Measurements from ENCODE around the gene CMKLR1. TPM values are rescaled to one million over a fixed set of nuclear protein-coding genes. Genes with fewer than 3 reads are reported as not detected.

Gene CMKLR1
- total RNA-seq, 1 experiment from 2014 or later: not detected

DNA sequence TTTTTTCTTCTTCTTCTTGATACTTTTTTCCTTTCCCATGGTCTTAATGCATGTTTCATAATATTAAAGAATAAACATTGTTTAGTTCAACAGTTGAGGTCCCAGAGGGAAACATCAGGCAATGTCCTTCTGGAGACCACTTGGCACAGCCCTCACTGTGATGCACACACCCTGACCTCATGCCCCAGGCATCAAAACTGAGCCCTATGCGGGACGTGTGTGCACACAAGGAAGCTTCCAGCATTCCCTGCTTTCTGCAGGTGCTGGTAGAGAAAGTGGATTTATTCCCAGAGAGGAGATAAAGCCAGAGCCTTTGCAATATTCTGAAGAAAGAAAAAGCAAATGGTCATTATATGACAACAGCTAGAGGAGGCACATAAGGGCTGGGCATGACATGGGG is 16.0 kb upstream of the CMKLR1 start:
- Histone ChIP-seq H3K4me3 (no peak overlapping the region), H3K36me3 (no peaks in the 10 kb centered on the region), H3K27me3 (replicated peaks) (no peaks in the 10 kb centered on the region), H3K27ac (no peak overlapping the region), H3K4me1 (replicated peaks) (no peaks in the 10 kb centered on the region), H3K9me3 (replicated peaks) (no peaks in the 10 kb centered on the region)
- DNase-seq (ENCODE audit: low read depth in 1 of 2, low spot score in 2 of 2): no peak

DNA sequence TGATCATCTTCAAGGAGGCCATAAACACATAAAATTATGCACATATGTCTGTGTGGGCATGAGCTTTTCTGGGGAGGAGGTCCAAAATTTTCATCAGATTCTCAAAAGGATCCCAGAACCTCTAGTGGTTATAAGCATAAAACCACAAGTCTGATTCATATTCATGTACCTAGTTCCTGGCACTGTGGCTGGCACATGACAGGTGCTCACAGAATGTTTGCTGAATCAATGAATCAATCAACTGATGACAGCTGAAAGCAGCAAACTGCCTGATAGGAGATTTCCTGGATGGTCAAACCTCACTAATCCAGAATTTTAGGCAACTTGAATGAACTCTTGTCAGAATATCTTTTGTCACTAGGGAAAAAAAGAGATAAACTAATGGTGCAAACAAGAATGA is 13.5 kb upstream of the CMKLR1 start:
- Histone ChIP-seq H3K9me3 (replicated peaks) (no peaks in the 10 kb centered on the region), H3K27ac (no peak overlapping the region), H3K4me1 (replicated peaks) (no peaks in the 10 kb centered on the region), H3K36me3 (no peaks in the 10 kb centered on the region), H3K27me3 (replicated peaks) (no peaks in the 10 kb centered on the region), H3K4me3 (no peak overlapping the region)
- DNase-seq (ENCODE audit: low read depth in 1 of 2, low spot score in 2 of 2): no peak

DNA sequence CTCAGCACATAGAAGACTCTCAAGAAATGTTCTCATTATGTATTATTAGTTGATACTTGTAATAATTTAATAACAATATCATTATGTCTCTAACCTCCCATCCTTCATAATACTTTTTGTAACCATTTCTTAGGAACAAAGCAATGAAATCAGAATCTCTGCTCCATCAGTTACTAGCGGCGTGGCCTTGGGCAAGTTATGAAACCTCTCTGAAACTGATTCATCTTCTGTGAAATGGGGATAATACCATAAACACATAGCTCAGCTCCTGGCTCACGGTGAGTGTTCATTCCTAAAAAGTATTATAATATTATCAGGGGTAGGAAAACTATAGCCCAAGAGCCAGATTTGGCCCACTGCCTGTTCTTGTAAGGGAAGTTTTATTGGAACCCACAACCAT is 11.4 kb upstream of the CMKLR1 start:
- Histone ChIP-seq H3K27me3 (replicated peaks) (no peaks in the 10 kb centered on the region), H3K4me3 (no peak overlapping the region), H3K4me1 (replicated peaks) (no peaks in the 10 kb centered on the region), H3K27ac (no peak overlapping the region), H3K9me3 (replicated peaks) (no peaks in the 10 kb centered on the region), H3K36me3 (no peaks in the 10 kb centered on the region)
- DNase-seq (ENCODE audit: low read depth in 1 of 2, low spot score in 2 of 2): no peak

DNA sequence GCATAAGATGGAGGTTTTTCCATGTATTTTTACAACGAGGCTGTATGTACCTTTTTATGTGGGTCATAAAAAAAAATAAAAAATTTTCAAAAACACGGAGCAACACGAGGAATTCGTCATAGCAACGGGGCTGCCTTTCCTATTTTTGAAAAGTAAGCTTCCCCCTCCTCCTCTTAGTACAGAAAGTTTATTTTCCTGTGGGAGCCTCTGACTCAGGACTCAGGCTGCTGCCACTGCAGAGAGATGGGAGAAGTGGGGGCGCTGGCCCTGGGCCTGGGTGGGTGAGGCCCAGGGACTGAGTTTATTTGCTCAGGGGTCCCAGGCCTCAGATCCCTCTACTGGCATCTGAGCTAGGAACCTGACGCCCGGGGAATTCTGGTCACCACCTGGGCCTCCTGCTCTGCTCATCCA is 10.2 kb upstream of the CMKLR1 start:
- DNase-seq (ENCODE audit: low read depth in 1 of 2, low spot score in 2 of 2): no peak
- Histone ChIP-seq H3K4me3 (no peak overlapping the region), H3K27ac (no peak overlapping the region)

DNA sequence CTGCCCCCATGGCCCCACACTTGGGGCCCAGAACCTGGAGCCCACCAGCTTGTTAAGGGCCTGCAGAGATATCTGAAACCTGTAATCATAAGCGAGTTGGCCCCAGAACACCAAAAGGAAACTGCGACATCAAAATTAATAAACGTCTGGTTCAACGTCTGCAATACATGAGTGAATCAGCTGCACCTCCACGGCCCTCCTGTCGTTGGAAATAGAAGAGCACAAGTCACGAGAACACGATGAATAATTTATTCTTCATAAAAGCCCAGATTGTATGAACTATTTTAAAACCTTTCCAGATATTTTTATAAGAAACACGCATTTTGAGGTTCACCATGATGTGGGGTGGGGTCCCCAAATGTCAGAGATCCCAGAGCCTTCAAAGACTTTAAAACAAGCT is 9.7 kb upstream of the CMKLR1 start:
- no peaks in the 10 kb centered on the region for H3K36me3 ChIP-seq
- H3K4me3 ChIP-seq: no peak overlapping the region

More for the DNA sequence above, 10.2 kb upstream of the CMKLR1 start:
- Histone ChIP-seq H3K9me3 (replicated peaks) (no peaks in the 10 kb centered on the region), H3K27me3 (replicated peaks) (no peaks in the 10 kb centered on the region), H3K36me3 (no peaks in the 10 kb centered on the region), H3K4me1 (replicated peaks) (no peaks in the 10 kb centered on the region)

DNA sequence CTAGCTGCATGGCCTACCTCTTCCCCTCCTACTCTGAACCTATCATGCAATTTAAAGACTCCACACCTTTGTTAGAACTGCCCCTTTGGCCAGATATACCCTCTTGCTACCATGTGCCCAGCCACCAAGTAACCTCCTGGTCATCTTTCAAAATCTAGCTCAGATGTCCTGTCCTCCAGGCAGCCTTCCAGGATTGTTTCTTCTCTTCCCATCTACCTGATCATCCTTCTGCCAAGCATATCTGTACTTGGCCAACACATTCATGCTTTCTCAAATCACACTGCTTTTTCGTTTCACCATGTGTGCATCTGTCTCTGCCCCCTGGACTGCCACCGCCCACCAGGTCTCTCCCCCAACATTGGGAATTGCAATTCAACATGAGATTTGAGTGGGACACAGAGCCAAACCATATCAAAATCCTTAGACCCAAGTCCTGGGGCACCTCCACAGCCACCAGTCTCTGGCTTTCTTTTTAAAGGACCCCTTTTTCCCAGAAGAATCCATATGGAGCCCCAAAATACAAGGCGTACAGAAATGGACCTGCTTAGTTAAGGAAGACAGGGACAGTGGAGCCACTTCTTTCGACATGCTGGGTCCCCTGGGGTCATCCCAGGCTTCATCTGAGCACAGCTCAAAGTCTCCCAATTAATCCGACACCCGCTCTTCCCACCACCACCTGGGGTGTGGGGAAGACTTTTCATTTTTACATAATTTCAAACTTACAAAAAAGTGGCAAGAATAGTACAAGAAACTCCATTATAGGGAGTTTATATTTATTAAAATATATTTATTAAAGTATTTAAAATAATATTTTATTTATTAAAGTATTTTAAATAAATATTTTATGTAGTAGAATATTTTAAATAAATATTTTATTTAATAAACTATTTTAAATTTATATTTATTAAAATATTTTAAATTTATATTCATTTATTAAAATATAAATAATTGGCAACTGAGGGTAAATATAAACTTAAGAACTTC is 7.9 kb upstream of the CMKLR1 start:
- Histone ChIP-seq H3K9me3 (replicated peaks) (no peaks in the 10 kb centered on the region), H3K27me3 (replicated peaks) (no peaks in the 10 kb centered on the region), H3K4me3 (no peak overlapping the region), H3K36me3 (no peaks in the 10 kb centered on the region), H3K4me1 (replicated peaks) (no peaks in the 10 kb centered on the region), H3K27ac (no peak overlapping the region)
- DNase-seq (ENCODE audit: low read depth in 1 of 2, low spot score in 2 of 2): no peak

More for the DNA sequence above, 9.7 kb upstream of the CMKLR1 start:
- DNase-seq (ENCODE audit: low read depth in 1 of 2, low spot score in 2 of 2): no peak
- Histone ChIP-seq H3K27me3 (replicated peaks) (no peaks in the 10 kb centered on the region), H3K9me3 (replicated peaks) (no peaks in the 10 kb centered on the region), H3K4me1 (replicated peaks) (no peaks in the 10 kb centered on the region), H3K27ac (no peak overlapping the region)

DNA sequence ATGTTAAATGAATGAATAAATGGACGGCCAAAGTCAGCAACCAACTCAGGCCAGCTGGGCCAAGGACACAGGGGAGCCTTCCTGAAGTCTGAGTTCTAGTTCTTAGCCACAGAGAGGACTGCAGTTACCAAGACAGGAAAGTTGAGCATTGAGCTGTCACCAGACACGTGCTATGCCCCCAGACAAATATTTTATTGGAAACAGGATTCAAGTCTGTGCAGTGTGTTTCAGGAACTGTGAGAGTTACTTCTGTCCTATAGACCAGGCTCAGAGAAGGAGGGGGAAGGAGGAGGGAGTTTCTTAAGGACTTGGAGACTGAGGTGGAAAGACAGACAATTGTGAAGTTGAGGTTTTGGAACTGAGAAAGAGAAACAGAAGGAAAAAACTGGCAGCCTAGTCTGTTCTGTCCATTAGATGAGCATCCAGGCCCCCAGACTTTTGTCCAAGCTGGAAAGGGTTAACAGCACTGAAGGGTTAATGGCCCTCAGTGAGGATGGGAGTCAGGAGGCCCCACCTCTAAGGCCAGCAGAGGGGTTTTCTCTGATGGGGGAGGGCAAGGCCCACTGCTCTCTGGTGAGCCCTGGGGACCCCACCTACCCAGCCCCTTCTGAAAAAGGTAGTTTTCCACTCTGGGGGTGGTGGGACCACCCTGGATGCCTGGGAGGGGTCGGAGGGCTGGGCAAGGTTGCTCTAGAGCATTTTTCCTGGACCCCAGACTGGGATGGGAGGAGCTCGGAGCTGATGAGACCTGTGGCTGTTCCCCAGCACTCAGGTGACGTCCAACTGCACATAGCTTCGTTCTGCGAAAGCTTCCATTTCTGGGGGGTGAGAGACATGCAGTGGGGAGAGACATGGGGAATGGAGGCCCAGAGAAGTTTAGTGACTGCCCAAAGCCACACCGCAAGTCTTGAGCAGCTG is 6.9 kb upstream of the CMKLR1 start:
- DNase-seq (ENCODE audit: low read depth in 1 of 2, low spot score in 2 of 2): no peak
- no peaks in the 10 kb centered on the region for H3K4me1 ChIP-seq (replicated peaks)
- H3K36me3 ChIP-seq: no peaks in the 10 kb centered on the region
- no peak overlapping the region for H3K4me3 ChIP-seq
- H3K27ac ChIP-seq: no peak overlapping the region
- H3K27me3 ChIP-seq (replicated peaks): no peaks in the 10 kb centered on the region
- no peaks in the 10 kb centered on the region for H3K9me3 ChIP-seq (replicated peaks)

DNA sequence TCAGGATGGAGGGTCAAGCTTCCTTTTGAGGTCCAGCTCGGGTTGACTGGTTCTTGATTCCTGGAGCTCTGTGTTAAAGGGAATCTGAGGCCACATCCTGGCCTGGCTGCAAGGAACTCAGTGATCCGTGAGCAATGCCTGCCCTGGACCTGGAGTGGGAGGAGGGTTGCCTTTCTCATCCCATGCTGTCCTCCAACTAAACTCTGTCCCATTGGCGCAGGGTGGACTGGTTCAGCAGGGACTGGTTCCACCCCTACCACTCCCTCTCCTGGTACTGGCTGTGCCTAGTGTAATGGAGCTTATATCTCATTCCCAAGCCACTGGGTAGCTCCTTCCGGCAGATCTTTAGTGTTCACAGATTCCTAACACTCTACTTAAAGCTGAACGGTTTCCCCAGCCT is 3.9 kb upstream of the CMKLR1 start:
- Histone ChIP-seq H3K4me3 (no peak overlapping the region), H3K27me3 (replicated peaks) (peaks cover 9% of the 10 kb centered on the region), H3K27ac (no peak overlapping the region), H3K9me3 (replicated peaks) (no peaks in the 10 kb centered on the region), H3K36me3 (no peaks in the 10 kb centered on the region), H3K4me1 (replicated peaks) (no peaks in the 10 kb centered on the region)
- DNase-seq (ENCODE audit: low read depth in 1 of 2, low spot score in 2 of 2): no peak

DNA sequence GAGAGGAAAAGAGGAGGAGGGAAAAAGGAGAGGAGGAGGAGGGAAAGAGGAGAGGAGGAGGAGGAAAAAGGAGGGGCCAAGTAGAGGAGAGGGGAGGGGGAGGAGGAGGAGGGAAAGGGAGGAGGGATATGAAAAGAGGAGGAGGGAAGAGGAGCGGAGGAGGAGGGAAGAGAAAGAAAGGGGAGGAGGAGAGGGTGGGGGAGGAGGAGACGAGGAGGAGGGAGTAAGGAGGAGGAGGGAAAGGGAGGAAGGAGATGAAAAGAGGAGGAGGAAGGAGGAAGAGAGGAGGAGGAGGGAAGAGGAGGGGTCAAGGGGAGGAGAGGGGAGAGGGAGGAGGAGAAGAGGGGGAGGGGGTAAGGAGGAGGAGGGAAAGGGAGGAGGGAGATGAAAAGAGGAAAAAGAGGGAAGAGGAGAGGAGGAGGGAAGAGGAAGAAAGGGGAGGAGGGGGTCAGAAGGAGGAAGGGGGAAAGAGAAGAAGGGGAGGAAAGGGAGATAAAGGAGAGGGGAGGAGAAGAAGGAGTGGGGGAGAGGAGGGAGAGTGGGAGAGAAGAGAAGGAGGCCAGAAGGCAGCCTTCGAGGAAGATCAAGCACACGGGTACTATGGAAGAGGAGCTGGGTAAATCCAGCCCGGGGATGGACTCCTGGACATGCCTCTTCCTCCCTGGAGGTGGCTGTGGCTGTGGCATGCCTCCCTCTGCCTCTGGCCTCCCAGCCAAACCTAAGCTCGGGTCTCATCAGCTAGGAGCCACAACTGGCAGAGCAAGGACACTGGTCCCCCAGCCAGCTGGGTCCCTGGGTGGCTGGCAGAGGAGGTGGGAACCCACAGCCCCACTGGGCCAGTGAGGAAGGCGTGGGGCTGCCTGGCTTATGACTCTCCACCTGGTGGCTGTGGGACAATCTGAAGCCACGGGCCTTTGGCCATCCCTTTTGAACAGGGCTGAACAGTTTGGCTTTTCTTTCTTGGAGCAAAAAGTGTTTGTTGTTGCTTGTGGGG is 3.0 kb upstream of the CMKLR1 start:
- Histone ChIP-seq H3K27me3 (replicated peaks) (peaks cover 9% of the 10 kb centered on the region), H3K4me3 (no peak overlapping the region), H3K36me3 (no peaks in the 10 kb centered on the region), H3K9me3 (replicated peaks) (no peaks in the 10 kb centered on the region), H3K4me1 (replicated peaks) (no peaks in the 10 kb centered on the region), H3K27ac (no peak overlapping the region)
- DNase-seq (ENCODE audit: low read depth in 1 of 2, low spot score in 2 of 2): no peak

DNA sequence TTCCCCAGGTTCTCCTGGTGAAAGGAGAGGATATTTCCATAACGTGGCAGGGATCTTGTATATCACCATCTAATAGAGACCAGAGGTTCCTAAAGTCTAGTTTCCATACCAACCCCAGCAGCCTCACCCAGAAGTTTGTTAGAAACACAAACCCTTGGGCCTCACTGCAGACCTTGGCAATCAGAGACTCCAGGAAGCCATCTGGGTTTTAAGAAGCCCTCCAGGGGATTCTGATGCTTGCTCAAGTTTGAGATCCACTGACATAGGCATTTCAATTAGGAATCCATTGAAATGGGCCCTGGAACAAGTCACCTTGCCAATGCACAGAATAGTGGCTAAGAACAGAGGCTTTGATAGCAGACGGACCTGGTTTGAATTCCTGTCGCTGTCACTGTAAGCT is 2.2 kb upstream of the CMKLR1 start:
- H3K4me3 ChIP-seq: no peak overlapping the region
- no peak overlapping the region for H3K27ac ChIP-seq

DNA sequence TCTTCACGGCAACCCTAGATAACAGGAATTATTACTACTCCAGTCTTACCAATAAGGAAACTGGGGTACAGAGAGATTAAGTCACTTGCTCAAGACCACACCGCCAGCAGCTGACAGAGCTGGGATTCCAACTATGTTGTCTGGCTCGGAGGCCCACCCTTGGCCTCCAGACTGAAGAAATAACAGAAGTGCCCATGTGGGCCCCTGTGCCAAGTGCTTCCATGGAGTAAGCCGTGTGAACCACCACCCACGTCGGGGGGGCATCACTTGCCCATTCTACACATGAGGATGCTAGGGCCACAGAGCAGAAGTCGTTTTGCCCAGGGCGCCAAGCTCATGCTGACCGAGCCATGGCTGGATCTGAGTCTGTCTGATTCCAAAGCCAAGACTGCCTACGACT is 926 bp upstream of the CMKLR1 start:
- Histone ChIP-seq H3K36me3 (no peaks in the 10 kb centered on the region), H3K4me1 (replicated peaks) (no peaks in the 10 kb centered on the region), H3K27ac (no peak overlapping the region), H3K9me3 (replicated peaks) (no peaks in the 10 kb centered on the region), H3K4me3 (no peak overlapping the region), H3K27me3 (replicated peaks) (peaks cover 9% of the 10 kb centered on the region)
- DNase-seq (ENCODE audit: low read depth in 1 of 2, low spot score in 2 of 2): no peak

More for the DNA sequence above, 2.2 kb upstream of the CMKLR1 start:
- H3K4me1 ChIP-seq (replicated peaks): no peaks in the 10 kb centered on the region
- H3K27me3 ChIP-seq (replicated peaks): peaks cover 9% of the 10 kb centered on the region
- DNase-seq (ENCODE audit: low read depth in 1 of 2, low spot score in 2 of 2): no peak
- H3K36me3 ChIP-seq: no peaks in the 10 kb centered on the region
- H3K9me3 ChIP-seq (replicated peaks): no peaks in the 10 kb centered on the region

DNA sequence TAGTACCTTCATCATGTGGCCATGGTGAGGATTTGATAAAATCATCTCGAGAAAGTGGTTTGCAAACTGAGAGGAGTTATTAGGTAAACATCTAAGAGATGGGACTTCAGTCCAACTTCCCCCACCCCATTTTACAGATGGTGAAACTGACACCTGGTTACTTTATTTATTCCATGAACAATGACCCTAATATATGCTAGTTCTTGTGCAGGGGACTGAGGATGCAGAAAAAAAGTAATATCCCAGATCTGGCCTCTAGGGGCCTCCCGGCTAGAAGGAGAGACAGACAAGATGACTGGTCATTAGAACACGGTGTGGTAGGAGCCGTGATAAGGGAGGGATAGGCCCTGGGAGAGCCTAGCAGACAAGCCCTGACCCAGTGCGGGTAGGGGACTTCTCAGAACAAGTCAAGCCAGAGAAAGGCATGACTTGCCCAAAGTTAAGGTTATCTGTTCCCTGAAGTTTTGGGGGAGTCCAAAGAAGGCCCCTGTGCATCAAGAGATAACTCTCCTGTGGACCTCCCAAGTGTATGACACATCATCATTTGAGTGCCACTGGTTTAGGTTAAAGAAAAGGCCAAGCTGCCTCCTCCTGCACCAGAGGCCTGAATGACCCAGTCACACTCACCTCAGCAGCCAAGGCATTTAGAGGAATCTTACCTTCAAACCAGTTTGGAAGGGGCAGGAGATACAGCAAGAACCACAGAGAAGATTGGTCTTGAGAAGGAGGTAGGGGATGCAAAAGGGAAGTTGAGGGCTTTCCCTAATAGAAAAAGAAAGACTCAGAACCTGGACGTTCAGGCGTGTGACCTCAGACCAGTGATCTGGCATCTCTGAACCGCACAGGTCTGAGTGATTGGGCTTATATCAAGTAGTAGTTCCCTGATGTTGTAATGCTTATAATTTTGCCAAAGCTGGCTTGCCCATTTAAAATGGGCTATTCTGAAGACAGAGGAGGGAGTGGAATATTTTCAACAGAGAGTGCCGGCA is 1.6 kb downstream of the CMKLR1 start:
- DNase-seq (ENCODE audit: low read depth in 1 of 2, low spot score in 2 of 2): peak in 1 of 2 experiments; percentile 4
- Histone ChIP-seq H3K4me1 (replicated peaks) (no peaks in the 10 kb centered on the region), H3K27me3 (replicated peaks) (peaks cover 9% of the 10 kb centered on the region), H3K9me3 (replicated peaks) (no peaks in the 10 kb centered on the region), H3K4me3 (no peak overlapping the region), H3K36me3 (no peaks in the 10 kb centered on the region), H3K27ac (no peak overlapping the region)
